IMR-90 (cell line): ENCODE data around the gene ZNF416.

Experiments
- BHLHE40 ChIP-seq: fragments of 150-350 bp; IDR thresholded peaks from 2 replicates; pipeline ENCODE4 v1.6.1; 2016; ENCODE audit warnings: mild to moderate bottlenecking, low read depth, low read length
- CEBPB ChIP-seq: IDR thresholded peaks from 2 replicates; pipeline ENCODE4 v1.6.1; 2012; ENCODE audit warnings: low read depth, low read length, improper control_type of control experiment
- CHD1 ChIP-seq: IDR thresholded peaks from 2 replicates; pipeline ENCODE4 v1.6.1; 2012; ENCODE audit warnings: low read depth, low read length, improper control_type of control experiment
- FOS ChIP-seq: fragments of 150-350 bp; IDR thresholded peaks from 2 replicates; pipeline ENCODE4 v1.6.1; 2016; ENCODE audit warnings: low read depth, low read length
- MAZ ChIP-seq: IDR thresholded peaks from 2 replicates; pipeline ENCODE4 v1.6.1; 2012; ENCODE audit warnings: low read depth, mild to moderate bottlenecking, low read length, improper control_type of control experiment, moderate library complexity, borderline replicate concordance
- NFE2L2 ChIP-seq: fragments of 150-350 bp; IDR thresholded peaks from 2 replicates; pipeline ENCODE4 v1.6.1; 2016; ENCODE audit warnings: low read depth, mild to moderate bottlenecking, low read length
- POLR2A ChIP-seq: IDR thresholded peaks from 2 replicates; pipeline ENCODE4 v1.6.1; 2012; ENCODE audit warnings: mild to moderate bottlenecking, low read depth, low read length
- RAD21 ChIP-seq: IDR thresholded peaks from 2 replicates; pipeline ENCODE4 v1.6.1; 2012; ENCODE audit warnings: low read length, improper control_type of control experiment
- RFX5 ChIP-seq: IDR thresholded peaks from 2 replicates; pipeline ENCODE4 v1.8.0; 2012; ENCODE audit warnings: low read depth, mild to moderate bottlenecking, low read length, moderate library complexity
- SMC3 ChIP-seq: fragments of 150-350 bp; IDR thresholded peaks from 2 replicates; pipeline ENCODE4 v1.6.1; 2016; ENCODE audit warnings: low read depth, mild to moderate bottlenecking, antibody characterized with exemption, low read length, moderate library complexity
- TF ChIP-seq, protein P1 (sequence below): conservative IDR thresholded peaks from 2 replicates; pipeline ENCODE4 v1.5.1; 2012; ENCODE audit warnings: mild to moderate bottlenecking, low read depth, low read length, improper control_type of control experiment
- TF ChIP-seq, protein P2 (sequence below): fragments of 150-350 bp; IDR thresholded peaks from 2 replicates; pipeline ENCODE4 v1.6.1; 2016; ENCODE audit warnings: low read depth, mild to moderate bottlenecking, low read length, moderate library complexity, borderline replicate concordance

- TF ChIP-seq, protein P1, sequence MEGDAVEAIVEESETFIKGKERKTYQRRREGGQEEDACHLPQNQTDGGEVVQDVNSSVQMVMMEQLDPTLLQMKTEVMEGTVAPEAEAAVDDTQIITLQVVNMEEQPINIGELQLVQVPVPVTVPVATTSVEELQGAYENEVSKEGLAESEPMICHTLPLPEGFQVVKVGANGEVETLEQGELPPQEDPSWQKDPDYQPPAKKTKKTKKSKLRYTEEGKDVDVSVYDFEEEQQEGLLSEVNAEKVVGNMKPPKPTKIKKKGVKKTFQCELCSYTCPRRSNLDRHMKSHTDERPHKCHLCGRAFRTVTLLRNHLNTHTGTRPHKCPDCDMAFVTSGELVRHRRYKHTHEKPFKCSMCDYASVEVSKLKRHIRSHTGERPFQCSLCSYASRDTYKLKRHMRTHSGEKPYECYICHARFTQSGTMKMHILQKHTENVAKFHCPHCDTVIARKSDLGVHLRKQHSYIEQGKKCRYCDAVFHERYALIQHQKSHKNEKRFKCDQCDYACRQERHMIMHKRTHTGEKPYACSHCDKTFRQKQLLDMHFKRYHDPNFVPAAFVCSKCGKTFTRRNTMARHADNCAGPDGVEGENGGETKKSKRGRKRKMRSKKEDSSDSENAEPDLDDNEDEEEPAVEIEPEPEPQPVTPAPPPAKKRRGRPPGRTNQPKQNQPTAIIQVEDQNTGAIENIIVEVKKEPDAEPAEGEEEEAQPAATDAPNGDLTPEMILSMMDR: no peak
- no peak for TF ChIP-seq NFE2L2
- TF ChIP-seq POLR2A: no peak
- TF ChIP-seq BHLHE40: no peak
- TF ChIP-seq SMC3: no peak
- TF ChIP-seq CHD1: no peak
- TF ChIP-seq, protein P2, sequence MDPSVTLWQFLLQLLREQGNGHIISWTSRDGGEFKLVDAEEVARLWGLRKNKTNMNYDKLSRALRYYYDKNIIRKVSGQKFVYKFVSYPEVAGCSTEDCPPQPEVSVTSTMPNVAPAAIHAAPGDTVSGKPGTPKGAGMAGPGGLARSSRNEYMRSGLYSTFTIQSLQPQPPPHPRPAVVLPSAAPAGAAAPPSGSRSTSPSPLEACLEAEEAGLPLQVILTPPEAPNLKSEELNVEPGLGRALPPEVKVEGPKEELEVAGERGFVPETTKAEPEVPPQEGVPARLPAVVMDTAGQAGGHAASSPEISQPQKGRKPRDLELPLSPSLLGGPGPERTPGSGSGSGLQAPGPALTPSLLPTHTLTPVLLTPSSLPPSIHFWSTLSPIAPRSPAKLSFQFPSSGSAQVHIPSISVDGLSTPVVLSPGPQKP: no peak
- TF ChIP-seq RFX5: no peak
- TF ChIP-seq MAZ: no peak
- no peak for TF ChIP-seq CEBPB
- no peak for TF ChIP-seq RAD21
- no peak for TF ChIP-seq FOS
Observed at GRCh38 chr19:57563547-57563946, 15.2 kb downstream of the ZNF416 start.
